Ecto neural progenitor cell (in vitro differentiated cells): ENCODE results near the gene SORCS2.

Source experiments
- DNase-seq: peaks from one replicate; pipeline ENCODE4 v3.0.0-alpha.2; 2018; ENCODE audit warnings: low spot score

The SORCS2 gene

DNA sequence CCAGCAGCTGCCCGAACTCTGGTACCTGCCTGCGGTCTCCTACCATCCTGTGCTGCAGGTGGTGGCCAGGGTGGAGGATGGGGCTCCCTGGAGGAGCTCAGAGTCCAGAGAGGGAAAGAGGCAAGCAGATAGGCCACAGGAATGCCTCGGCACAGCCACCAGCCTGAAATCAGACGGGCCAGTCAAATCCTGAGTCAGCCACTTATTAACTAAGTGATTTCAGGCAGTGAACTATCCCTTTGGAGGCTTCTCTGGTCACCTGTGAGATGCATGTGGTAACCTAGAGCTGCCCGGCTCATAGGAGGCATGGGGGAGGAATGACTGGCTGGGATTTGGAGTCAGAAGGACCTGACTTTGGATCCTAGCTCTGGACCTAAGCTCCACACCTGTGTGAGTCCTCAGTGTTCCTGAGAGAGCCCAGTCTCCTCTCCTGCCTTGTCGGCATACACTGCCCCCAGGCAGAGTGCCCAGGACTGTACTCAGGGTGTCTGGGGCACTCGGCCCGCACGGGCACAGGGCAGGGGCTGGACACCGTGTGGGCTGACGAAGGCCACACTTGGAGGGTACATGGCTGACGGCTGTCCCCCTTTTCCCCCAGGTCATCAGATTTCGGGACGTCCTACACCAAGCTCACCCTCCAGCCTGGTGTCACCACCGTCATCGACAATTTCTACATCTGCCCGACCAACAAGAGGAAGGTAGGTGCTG lies 338.7 kb downstream of the SORCS2 start:
- no peak for DNase-seq

DNA sequence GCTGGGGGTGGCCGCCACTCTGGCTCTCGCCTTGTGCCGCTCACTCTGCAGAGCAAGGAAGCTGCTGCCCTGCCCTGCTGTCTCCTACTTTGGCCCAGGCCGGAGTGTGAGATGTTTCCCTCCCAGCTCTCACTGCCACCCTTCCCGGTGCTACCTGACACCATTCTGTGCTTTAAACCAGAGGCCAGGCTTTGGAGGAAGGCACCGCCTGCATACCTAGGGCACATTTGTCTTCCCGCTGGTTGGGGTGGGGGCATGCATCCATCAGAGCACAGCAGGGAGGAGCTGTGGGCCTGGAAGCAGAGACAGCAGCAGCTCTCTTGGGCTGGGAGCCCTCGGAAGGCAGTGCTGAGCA lies 339.3 kb downstream of the SORCS2 start:
- no peak for DNase-seq

DNA sequence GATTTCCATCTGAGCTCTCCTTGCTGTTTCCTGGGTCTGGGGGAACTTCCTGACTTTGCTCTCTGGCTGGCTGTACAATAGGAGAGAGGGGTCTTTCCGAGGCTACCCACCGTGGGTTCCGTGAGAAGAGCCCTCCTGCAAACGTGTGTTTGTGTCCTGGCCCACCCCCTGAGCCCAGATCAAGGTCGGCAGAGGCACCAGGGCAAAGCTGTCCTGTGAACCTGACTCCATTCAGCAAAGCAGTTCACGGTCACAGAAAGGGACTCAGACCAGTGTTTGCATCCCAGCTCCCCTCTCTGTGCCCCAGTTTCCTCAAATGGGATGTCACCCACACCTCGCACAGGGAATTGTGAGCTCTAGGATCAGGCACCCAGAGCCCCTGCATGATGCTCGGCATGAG lies 339.7 kb downstream of the SORCS2 start:
- no peak for DNase-seq

DNA sequence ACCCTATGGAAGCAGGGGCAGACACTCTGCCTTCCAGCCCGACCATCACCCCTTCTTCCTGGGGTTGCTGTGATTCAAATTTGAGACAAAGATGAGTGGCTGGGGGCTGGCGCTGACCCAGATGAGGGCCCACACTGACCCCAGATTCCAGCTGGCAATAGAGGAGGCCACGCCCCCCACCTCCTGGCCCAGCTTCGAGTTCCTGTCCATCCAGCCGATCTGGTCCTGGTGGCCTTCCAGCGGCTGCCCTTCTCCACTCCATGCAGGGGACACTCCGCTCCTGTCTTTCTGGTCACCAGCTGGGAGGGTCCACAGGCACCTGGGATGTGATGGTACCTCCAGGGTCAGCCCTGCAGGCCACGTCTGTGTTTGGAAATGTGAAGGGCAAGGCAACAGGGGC lies 340.9 kb downstream of the SORCS2 start:
- no peak for DNase-seq

DNA sequence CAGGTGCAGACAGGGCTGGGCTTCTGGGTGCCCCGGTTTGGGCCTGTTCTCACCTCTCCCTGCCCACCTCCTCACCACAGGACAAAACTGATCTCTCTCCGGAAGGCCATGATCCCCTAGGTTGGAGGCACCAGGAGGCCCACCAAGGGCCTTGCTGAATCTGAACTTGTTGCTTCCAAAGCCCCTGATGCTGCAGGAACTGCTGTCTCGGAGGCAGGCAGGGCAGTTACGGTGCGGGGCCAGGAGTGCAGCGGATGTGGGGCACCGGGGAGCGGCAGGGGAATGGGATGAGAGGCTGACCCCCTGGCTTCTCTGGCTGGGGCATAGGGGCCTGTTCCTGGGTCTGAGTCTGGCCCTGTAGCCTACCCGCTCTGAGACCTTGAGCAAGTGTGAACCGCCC lies 342.8 kb downstream of the SORCS2 start:
- DNase-seq: no peak

DNA sequence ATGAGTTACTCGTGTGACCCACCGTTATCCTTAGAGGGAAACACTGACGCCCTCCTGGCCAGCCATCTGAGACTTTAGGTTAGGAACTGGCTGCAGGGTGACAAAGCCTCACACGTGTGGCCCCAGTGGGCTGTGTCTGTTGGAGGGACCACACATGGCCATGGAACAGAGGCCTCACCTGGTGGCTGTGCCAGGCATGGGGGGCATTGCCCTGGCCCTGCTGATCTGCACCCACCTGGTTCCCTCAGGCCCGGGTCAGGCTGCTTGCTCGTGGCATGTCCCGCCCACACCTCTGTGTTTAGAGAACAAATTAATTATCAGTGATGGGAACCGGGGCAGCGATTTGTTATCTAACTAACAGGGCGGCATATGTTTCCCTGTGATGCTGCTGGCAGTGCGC lies 343.3 kb downstream of the SORCS2 start:
- no peak for DNase-seq

DNA sequence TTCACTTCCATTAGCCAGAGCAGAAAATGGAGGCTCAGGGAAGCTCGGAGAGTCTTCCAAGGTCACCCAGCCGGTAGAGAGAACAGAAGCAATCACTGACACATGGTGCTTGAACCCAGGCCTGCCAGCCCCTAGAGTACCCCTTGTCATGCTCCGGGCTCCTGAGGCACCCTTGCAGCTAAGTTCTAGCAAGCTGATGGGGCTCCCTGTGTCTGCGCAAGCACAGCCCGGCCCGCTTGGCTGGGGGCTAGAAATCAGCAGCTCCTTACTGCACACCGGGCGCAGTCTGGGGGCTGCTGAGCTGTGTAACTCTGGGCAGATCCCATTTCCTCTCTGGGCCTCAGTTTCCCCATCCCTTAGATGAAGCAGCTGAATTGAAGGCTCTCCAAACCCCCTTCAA lies 344.5 kb downstream of the SORCS2 start:
- no peak for DNase-seq

DNA sequence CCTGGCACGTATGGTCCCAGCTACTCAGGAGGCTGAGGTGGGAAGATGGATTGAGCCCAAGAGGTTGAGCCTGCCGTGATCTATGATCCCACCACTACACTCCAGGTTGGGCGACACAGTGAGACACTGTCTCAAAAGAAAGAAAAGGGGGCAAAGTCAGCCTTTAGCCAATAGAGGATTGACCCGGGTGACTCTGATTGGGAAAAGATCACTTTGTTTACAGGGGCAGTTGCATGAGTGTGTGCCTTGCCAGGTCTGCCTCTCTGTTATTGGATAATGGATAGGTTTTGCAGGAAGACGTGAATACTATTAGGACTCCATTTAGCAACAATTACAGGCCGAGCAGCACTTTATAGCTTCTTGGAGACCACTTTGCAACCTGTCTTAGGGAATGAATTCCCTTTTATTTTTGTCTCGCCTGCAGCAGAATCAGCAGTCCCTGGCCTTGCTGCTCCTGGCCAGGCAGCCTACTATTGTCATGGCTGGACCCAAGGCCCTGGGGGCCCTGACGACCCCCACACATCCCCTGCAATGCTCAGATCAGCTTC lies 345.6 kb downstream of the SORCS2 start:
- DNase-seq: no peak

DNA sequence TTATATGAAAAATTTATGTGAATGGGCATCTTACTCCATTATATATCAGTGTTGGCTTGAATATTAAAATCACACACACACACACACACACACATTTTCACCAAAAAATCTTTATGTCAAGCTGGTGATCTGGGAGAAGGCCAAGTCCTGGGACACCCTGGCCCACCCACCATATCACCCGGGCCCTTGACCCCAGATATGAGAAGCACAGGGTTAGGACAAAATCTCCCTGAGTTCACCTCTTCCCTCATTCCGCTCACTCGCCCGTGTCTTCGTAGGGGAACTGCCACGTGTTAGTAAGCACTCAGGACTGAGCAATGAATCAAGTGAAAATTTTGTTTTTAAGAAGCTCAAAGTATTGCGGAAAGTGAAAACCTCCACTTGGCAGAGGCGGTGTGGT lies 346.2 kb downstream of the SORCS2 start:
- no peak for DNase-seq

DNA sequence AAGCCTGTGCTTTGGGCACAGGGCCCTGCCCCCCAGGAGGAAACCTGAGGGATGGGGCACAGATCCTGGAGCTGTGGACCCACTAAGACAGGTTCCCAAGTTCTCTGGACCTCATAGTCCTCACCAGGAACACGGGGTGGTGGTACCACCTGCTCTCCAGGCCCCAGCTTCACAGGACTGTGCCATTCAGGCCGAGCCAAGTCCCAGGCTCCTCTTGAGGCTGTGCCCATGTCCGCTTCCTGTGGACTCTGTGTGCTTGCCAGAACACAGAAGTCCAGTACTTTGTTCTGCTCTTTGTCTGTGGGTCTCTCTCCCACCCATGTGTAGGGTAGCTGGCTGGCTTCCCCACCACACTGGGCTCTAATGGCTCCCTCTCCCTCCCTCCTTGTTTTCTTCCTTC lies 346.8 kb downstream of the SORCS2 start:
- DNase-seq: no peak

DNA sequence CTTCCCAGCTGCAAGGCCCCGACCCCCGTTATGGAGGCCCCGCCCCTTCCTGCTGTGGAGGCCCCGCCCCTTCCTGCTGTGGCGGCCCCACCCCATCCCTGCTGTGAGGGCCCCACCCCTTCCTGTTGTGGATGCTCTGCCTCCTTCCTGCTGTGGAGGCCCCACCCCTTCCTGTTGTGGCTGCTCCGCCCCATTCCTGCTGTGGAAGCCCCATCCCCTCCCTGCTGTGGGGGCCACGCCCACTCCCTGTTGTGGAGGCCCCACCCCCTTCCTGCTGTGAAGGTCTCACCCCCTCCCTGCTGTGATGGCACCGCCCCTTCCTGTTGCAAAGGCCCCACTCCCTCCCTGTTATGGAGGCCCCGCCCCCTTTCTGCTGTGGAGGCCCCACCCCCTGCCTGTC lies 347.3 kb downstream of the SORCS2 start:
- no peak for DNase-seq

DNA sequence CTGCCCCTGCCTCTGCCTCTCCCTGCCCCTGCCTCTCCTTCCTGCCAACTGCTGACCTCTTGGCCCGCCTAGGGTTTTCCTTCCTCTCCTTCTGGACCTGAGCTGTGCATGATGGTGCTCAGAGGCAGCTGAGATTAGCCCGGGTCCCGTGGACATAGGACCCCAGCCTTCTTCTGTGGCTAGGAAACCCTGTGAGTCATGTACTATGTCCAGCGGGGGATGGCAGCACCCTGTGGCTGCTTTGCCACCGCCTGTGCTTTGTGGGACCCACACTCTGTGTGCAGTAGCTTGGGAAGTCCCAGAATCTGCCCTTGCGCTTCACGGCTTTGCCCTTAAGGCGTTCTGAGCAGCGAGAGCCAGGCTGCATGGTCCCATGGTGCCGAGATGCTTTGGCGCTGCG lies 347.9 kb downstream of the SORCS2 start:
- DNase-seq: no peak

DNA sequence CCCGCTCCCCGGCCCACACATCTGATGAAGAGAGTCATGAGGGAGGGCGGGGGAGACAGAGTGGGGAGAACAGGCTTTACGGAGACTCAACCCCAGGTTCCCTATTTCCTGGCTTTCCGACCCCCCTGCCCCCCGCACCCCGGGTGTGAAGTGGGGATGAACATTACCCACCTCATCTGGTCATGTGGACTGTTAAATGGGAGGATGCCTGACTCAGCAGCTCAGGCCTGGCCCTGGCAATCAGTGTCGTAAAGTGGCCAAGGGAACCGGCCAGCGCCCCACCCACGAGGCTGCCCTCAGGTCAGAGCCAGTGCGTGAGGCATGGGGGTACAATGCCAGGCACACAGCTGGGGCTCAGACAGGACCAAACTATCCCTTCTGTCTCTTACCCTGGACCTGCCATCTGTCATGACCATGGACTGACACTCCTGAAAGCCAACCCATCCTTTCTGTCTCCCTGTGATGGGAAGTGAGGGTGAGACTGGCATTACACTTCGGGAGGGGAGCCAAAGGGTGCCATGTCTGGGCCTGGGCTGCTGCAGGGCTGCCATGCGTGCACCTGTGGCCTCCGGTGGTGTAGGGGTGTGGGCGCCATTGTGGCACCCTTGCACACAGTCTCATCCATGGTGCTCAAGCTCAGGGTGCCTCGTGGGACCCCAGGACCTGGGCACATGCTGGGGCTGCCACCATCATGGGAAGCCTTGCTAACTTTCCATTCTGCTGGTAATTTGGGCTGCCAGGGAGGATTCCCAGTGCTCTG lies 348.5 kb downstream of the SORCS2 start:
- DNase-seq: no peak

DNA sequence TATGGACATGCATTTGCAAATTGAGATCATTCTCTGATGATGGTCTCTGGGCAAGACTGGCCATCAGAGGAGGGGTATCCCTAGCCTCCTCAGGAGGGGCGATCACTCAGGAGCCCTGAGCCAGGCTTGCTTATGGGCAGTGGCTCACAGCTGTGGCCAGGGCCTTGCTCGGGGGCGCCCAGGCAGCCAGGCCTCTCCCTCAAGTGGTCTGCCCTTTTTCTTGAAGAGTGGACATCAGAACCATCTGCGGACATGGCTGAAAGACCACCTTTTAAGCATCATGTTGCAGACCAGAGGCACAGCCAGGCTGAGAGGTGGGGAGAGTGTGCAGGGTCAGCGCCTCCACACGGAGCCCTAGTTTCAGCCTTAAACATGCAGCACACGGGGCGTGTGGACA lies 349.1 kb downstream of the SORCS2 start:
- DNase-seq: no peak

DNA sequence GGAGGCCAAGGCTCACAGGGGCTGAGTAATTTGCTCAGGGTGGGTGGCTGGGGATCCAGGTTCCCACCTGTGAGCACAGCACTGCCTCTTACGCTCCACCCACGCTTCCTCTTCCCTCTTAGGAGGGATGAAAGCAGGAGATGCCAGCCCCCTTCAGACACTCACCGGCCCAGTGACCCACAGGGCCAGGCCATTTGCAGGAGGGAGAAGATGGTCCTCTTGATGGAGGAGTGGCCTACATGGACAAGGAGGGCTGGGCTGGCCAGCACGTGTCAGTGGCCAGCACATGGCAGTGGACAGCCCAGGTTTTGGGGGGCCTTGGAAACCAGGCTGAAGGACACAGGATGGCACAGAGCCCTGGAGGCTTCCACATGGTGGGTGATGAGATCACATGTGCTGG lies 350.4 kb downstream of the SORCS2 start:
- DNase-seq: no peak

DNA sequence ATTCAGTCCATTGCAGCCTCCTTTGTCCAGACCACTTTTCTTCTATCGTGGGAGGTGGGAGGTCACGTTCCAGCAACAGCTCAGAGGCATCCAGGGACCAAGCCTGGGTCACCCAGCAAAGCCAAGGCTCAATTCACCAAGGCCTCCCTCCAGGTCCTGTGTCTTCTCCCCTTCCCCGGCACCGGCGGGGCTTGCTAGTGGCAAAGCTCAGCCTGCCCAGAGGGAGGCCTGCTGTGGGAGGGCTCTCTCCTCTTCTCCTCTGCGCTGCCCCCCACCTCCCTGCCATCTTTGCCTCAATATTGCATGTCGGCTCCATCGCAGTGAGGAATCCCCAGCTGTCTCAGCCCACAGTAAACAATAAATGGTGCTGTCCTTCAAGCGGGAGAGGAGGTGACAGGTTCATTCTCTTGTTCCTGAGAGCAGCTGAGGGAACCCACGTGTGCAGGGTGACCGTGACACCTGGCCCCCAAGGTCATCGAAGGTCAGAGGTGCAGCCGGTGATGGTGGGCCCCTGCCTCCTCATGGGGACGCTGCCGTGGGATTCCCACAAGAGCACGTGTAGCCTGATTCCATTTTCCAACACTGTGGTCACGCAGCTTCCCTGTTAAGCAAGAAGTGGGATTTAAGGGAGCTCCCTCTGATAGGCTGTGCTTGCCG lies 353.9 kb downstream of the SORCS2 start:
- DNase-seq: no peak

DNA sequence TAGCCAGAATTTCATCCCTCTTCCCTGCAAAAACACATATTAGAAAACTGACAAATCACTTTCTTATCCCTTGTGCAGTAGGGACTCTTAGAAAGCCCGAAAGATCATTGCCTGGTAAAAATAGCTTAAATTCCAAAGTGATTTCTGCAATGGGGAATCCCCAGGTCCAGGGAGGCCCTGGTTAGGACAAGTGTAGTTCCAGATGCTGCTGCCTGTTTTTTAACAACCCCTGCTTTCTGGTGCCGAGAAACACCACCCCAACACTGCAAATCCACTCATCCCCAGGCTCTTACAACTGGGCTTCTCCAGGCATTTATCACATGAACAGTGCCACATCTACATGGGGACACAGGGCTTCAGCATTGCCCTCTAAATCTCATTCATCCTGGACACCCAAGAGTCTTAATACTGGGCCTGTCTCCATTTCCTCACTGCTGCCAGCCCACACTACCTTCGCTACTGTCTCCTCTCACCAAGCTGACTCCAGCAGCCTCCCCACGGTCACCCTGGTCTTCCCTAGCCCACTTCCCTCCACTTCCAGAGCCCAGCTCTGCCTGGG lies 354.6 kb downstream of the SORCS2 start:
- no peak for DNase-seq

DNA sequence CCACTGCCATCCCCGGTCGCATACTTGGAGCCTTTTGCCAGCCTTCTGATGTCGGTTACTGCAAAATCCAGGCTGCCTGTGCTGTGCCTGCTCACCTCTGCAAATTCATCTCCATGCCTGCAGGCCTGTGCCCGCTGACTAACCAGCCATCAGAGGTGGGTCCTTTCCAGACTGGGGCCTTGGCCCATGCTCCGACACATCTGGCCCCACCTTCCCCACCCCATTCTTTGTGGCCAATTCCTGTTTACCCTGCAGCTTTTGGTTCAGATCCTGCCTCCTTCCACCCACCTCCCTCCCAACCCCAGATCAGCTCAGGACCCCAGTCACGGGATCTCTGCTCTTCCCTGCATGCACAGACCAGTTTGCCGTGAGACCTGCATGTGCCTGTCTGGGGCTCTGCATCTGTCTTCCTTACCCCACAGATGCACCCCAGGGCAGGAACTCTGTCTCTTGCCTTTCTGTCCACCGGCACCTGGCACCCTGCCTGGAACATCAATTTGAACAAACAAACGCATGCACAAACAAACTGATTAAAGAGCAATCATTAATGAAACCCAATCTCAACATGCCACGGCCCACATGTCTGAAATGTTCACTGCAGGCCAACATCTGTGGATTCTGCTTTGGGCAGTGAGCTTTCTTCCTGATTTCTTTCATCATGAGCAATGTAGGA lies 355.2 kb downstream of the SORCS2 start:
- DNase-seq: no peak

DNA sequence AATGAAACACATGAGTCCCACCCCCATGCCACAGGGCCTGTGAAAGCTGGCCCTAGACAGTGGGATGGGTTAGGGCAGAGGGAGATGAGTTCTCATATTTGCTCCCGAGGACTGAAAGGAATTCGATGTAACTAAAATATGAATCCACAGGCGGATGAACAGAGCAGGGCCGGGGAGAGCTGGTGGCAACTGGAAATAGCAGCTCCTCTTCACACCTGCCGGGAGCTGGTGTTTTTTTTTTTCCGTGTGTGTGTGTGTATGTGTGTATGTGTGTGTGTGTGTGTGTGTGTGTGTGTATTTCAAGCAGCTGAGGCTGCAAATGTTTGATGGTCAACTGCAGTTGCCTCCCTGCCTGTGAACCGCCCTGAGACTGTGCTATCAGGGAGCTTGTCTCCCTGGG lies 357.5 kb downstream of the SORCS2 start:
- no peak for DNase-seq

DNA sequence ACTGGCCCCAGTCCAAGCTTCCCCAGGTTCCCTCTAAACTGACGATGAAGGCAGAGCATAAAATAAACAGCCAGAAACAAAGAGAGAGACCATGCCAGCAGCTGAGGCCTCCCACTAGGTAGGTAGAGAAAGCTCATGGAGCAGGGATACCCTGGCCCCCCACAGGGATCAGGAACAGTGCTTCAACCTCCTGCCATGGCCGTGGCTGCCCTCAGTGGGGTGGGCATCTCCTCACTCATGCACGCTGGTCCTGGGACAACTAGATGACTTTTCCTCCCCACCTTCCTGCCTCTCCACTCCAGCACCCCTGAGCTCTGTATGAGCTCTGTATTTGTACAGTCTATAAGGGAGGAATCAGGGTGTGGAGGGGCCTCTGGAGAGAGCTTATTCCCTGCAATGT lies 360.1 kb downstream of the SORCS2 start:
- DNase-seq: no peak

DNA sequence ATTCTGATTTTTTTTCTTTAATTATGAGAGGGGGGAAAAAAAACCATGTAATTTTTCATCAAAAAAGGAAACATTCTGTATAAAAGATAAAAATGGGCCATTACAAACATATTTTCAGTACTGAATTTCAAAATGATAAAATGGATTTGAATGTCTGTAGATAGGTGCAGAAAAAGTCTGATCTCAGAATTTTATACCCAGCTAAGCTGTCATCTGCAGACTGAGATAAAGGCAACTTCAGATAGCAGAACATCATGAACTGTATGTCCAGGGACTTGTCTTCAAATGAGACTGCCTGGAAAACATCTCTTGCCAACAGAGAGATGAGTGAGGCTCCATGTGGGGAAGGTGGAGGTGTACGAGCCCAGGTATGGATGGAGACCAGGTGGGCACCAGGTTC lies 360.9 kb downstream of the SORCS2 start:
- DNase-seq: no peak

DNA sequence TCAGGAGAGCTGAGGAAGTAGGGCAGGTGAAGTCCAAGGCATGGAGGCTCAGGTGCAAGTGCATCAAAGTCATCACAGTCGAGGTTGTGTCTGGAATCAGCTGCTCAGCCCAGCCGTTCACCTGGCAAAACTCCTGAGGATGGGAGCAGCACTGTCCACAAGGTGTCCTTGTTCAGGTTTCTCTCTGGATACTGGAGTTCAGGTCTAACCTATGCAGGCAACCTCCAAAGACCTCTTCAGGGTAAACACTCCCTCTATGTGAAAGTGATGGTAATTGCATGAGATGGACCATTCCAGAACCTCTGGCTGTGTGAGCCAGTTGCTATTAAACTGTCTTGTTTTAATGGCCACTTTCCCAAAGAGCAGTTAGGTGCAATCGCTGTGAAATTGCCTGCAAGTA lies 362.6 kb downstream of the SORCS2 start:
- DNase-seq: no peak
